ENCODE data around the gene ALKAL2. TPM values are rescaled to one million over a fixed set of nuclear protein-coding genes. Genes with fewer than 3 reads are reported as not detected.
"Not testable (repeated sequence)": the region's sequence is repeated elsewhere in the genome, so short reads cannot be mapped to it uniquely, and the experiment has no call there.

Gene ALKAL2
- total RNA-seq, 4 donors from 2014 or later = 0.30 to 15.9 (median 0.89) TPM; not detected in 1

GRCh38 chr2:316381-316780, 28.5 kb upstream of the ALKAL2 start:
- Histone ChIP-seq H3K9me3 (no peaks in the 10 kb centered on the region), H3K4me1 (no peaks in the 10 kb centered on the region), H3K27ac (no peak overlapping the region), H3K27me3 (peaks cover 21% of the 10 kb centered on the region), H3K36me3 (no peaks in the 10 kb centered on the region), H3K4me3 (no peak overlapping the region)
- no peak for TF ChIP-seq CTCF (IDR thresholded peaks at IDR 0.05)
- TF ChIP-seq POLR2A (IDR thresholded peaks at IDR 0.05) = no peak
- ATAC-seq = no peak
- WGBS, 2 donors (ENCODE audit: low coverage in 1 of 2) = 95 to 100% methylated on average over 5 to 11 of the region's 12 CpGs

- 0 to 57% methylated on average over 1 to 6 of the region's 6 CpGs for WGBS, 2 donors (ENCODE audit: low coverage in 1 of 2)
- H3K4me3 ChIP-seq, H3K9me3 ChIP-seq, ATAC-seq, H3K4me1 ChIP-seq, H3K36me3 ChIP-seq, H3K27ac ChIP-seq: not testable (repeated sequence)
- H3K27me3 ChIP-seq = peaks cover 22% of the 10 kb centered on the region
These were observed 28.0 kb upstream of the ALKAL2 start for GRCh38 chr2:315925-316324.

GRCh38 chr2:314561-315336, 26.9 kb upstream of the ALKAL2 start:
- WGBS, 2 donors (ENCODE audit: low coverage in 1 of 2) = 87 to 100% methylated on average over 3 to 26 of the region's 56 CpGs
- TF ChIP-seq POLR2A (IDR thresholded peaks at IDR 0.05) (no peak), CTCF (IDR thresholded peaks at IDR 0.05) (no peak), POLR2AphosphoS5 (IDR thresholded peaks at IDR 0.05) (no peak), EP300 (IDR thresholded peaks at IDR 0.05) (no peak)

GRCh38 chr2:313991-314390, 26.1 kb upstream of the ALKAL2 start:
- WGBS, 2 donors (ENCODE audit: low coverage in 1 of 2) = 60 to 67% methylated on average over 1 to 4 of the region's 14 CpGs
- no peaks in the 10 kb centered on the region for H3K36me3 ChIP-seq
- no peak for ATAC-seq

More at GRCh38 chr2:314561-315336, 26.9 kb upstream of the ALKAL2 start:
- H3K9me3 ChIP-seq = no peaks in the 10 kb centered on the region
- no peaks in the 10 kb centered on the region for H3K36me3 ChIP-seq
- ATAC-seq = no peak
- H3K4me3 ChIP-seq = no peak overlapping the region
- H3K27me3 ChIP-seq = peaks cover 33% of the 10 kb centered on the region
- H3K27ac ChIP-seq = no peak overlapping the region
- H3K4me1 ChIP-seq = no peaks in the 10 kb centered on the region

GRCh38 chr2:310994-311393, 23.1 kb upstream of the ALKAL2 start:
- Histone ChIP-seq H3K4me3 (no peak overlapping the region), H3K9me3 (no peaks in the 10 kb centered on the region), H3K4me1 (no peaks in the 10 kb centered on the region), H3K36me3 (no peaks in the 10 kb centered on the region), H3K27me3 (peaks cover 38% of the 10 kb centered on the region), H3K27ac (no peak overlapping the region)
- ATAC-seq = no peak
- WGBS, 2 donors (ENCODE audit: low coverage in 1 of 2) = 60 to 62% methylated on average over 4 of the region's 5 CpGs
- TF ChIP-seq POLR2A (IDR thresholded peaks at IDR 0.05) = no peak

More at GRCh38 chr2:313991-314390, 26.1 kb upstream of the ALKAL2 start:
- no peaks in the 10 kb centered on the region for H3K9me3 ChIP-seq
- H3K27me3 ChIP-seq = peaks cover 37% of the 10 kb centered on the region
- H3K27ac ChIP-seq = no peak overlapping the region
- no peak for TF ChIP-seq POLR2AphosphoS5 (IDR thresholded peaks at IDR 0.05)
- no peaks in the 10 kb centered on the region for H3K4me1 ChIP-seq
- no peak overlapping the region for H3K4me3 ChIP-seq

GRCh38 chr2:309954-310510, 22.1 kb upstream of the ALKAL2 start:
- TF ChIP-seq POLR2AphosphoS5 (IDR thresholded peaks at IDR 0.05) (no peak), POLR2A (IDR thresholded peaks at IDR 0.05) (no peak), EP300 (IDR thresholded peaks at IDR 0.05) (no peak), CTCF (IDR thresholded peaks at IDR 0.05) (no peak)
- no peaks in the 10 kb centered on the region for H3K9me3 ChIP-seq
- H3K36me3 ChIP-seq = no peaks in the 10 kb centered on the region
- no peak overlapping the region for H3K4me3 ChIP-seq
- H3K27me3 ChIP-seq = peaks cover 29% of the 10 kb centered on the region
- WGBS, 2 donors (ENCODE audit: low coverage in 1 of 2) = 56 to 61% methylated on average over 9 to 10 of the region's 10 CpGs
- no peak overlapping the region for H3K27ac ChIP-seq
- no peaks in the 10 kb centered on the region for H3K4me1 ChIP-seq
- ATAC-seq = no peak
